ENCODE results near the gene COPS9. TPM values are rescaled to one million over a fixed set of nuclear protein-coding genes. Genes with fewer than 3 reads are reported as not detected.

The COPS9 gene
- total and polyA plus RNA-seq, 10 of the 15 experiments (the other 5 are each of a cell fraction or from before 2014, with no cell fraction given): 80.8 to 419 (median 213) TPM

- ATAC-seq: no peak
- 46% methylated on average over 5 of the region's 5 CpGs for WGBS (ENCODE audit: insufficient coverage, insufficient replicate concordance, low lambda C conversion rate, missing lambda C conversion rate)
- TF ChIP-seq YBX1 (IDR thresholded peaks at IDR 0.05): no peak
- TF ChIP-seq BMI1 (IDR thresholded peaks at IDR 0.05; ENCODE audit: borderline replicate concordance): no peak
- TF ChIP-seq NRF1 (conservative IDR thresholded peaks at IDR 0.05; ENCODE audit: low read depth, low read length): no peak
- TF ChIP-seq TBL1XR1 (IDR thresholded peaks at IDR 0.05; ENCODE audit: low read depth, low read length): no peak
- TF ChIP-seq SP1 (IDR thresholded peaks at IDR 0.05; ENCODE audit: low read depth, low read length): no peak
- no peak for TF ChIP-seq KLF5 (IDR thresholded peaks at IDR 0.05; ENCODE audit: partially characterized antibody)
- no peak for TF ChIP-seq POLR2AphosphoS5 (IDR thresholded peaks at IDR 0.05; ENCODE audit: low read length)
- TF ChIP-seq RCOR1 (conservative IDR thresholded peaks at IDR 0.05; ENCODE audit: low read depth, low read length): no peak
- TF ChIP-seq ZNF24 (IDR thresholded peaks at IDR 0.05): no peak
- TF ChIP-seq KAT2A (conservative IDR thresholded peaks at IDR 0.05; ENCODE audit: control insufficient read depth, low read depth, low read length): no peak
- no peak for TF ChIP-seq TCF12 (IDR thresholded peaks at IDR 0.05; ENCODE audit: low read depth, low read length)
- no peak for TF ChIP-seq STAT1 (conservative IDR thresholded peaks at IDR 0.05)
- no peak for TF ChIP-seq SIN3A (IDR thresholded peaks at IDR 0.05; ENCODE audit: low read depth, low read length)
- TF ChIP-seq SIX5 (IDR thresholded peaks at IDR 0.05; ENCODE audit: low read depth, low read length, severe bottlenecking): no peak
- TF ChIP-seq RUNX3 (IDR thresholded peaks at IDR 0.05; ENCODE audit: low read length): no peak
- TF ChIP-seq BCLAF1 (IDR thresholded peaks at IDR 0.05): no peak
- TF ChIP-seq BHLHE40 (IDR thresholded peaks at IDR 0.05; ENCODE audit: borderline replicate concordance in 1 of 2, low read depth in 2 of 2, low read length in 1 of 2): no peak
- TF ChIP-seq, protein P1, sequence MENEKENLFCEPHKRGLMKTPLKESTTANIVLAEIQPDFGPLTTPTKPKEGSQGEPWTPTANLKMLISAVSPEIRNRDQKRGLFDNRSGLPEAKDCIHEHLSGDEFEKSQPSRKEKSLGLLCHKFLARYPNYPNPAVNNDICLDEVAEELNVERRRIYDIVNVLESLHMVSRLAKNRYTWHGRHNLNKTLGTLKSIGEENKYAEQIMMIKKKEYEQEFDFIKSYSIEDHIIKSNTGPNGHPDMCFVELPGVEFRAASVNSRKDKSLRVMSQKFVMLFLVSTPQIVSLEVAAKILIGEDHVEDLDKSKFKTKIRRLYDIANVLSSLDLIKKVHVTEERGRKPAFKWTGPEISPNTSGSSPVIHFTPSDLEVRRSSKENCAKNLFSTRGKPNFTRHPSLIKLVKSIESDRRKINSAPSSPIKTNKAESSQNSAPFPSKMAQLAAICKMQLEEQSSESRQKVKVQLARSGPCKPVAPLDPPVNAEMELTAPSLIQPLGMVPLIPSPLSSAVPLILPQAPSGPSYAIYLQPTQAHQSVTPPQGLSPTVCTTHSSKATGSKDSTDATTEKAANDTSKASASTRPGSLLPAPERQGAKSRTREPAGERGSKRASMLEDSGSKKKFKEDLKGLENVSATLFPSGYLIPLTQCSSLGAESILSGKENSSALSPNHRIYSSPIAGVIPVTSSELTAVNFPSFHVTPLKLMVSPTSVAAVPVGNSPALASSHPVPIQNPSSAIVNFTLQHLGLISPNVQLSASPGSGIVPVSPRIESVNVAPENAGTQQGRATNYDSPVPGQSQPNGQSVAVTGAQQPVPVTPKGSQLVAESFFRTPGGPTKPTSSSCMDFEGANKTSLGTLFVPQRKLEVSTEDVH (IDR thresholded peaks at IDR 0.05; ENCODE audit: low read depth, partially characterized antibody): no peak
Observed at GRCh38 chr2:240089306-240089705, 46.8 kb downstream of the COPS9 start.

More at GRCh38 chr2:240089306-240089705, 46.8 kb downstream of the COPS9 start:
- Histone ChIP-seq H3K79me2 (ENCODE audit: control insufficient read depth, insufficient read depth, low read length) (no peaks in the 10 kb centered on the region), H3K4me3 (no peak overlapping the region), H3K27me3 (replicated peaks in 1 of 2; ENCODE audit: control insufficient read depth in 2 of 2, insufficient read depth in 2 of 2, low read length in 1 of 2) (no peaks in the 10 kb centered on the region), H3K4me1 (ENCODE audit: control insufficient read depth, insufficient read depth, low read length) (no peaks in the 10 kb centered on the region), H3K36me3 (ENCODE audit: control insufficient read depth in 2 of 2, insufficient read depth in 2 of 2, low read length in 1 of 2) (no peaks in the 10 kb centered on the region), H3K9ac (ENCODE audit: control insufficient read depth, insufficient read depth, low read length) (no peak overlapping the region), H2AFZ (ENCODE audit: control insufficient read depth, low read depth, low read length) (no peak overlapping the region), H4K20me1 (ENCODE audit: control insufficient read depth, insufficient read depth) (no peaks in the 10 kb centered on the region), H3K27ac (ENCODE audit: control insufficient read depth, insufficient read depth) (no peak overlapping the region), H3K4me2 (ENCODE audit: control insufficient read depth, insufficient read depth) (no peak overlapping the region), H3K9me3 (replicated peaks; ENCODE audit: control insufficient read depth, insufficient read depth, low read length) (no peaks in the 10 kb centered on the region; the same call in 2 of the 3 replicates)
- DNase-seq (ENCODE audit: low read depth, low spot score) (no peak), FAIRE-seq (no peak)
- RAD21 ChIA-PET (ENCODE audit: unreplicated experiment): no interaction called here
- in situ Hi-C loops (cut with MboI): no loop called here
- SMC1A ChIA-PET (ENCODE audit: uncharacterized antibody, unreplicated experiment): no interaction called here
- no TSS peak for BruUV-seq (replicated peaks)
- CTCF ChIA-PET: no interaction called here
- POLR2A ChIA-PET: no interaction called here
- intact Hi-C loops (cut with micrococcal nuclease; ENCODE audit: unreplicated experiment): no loop called here
